IMR-90 (cell line): ENCODE data around the gene PLEKHD1. TPM values are rescaled to one million over a fixed set of nuclear protein-coding genes. Genes with fewer than 3 reads are reported as not detected.

Source experiments
- ATAC-seq: fragments of 200-7000 bp; cut with Tn5 transposase; 2 replicates; pipeline ENCODE4 v1.9.1; 2020; ENCODE audit warnings: low read depth, mild to moderate bottlenecking, moderate library complexity
- BruUV-seq: library from RNA; stranded (reverse); fragments of 400-500 nt; replicated peaks from 2 replicates; lab custom pipeline; 2021; lab: Mats Ljungman, UMichigan
- CTCF ChIA-PET: fragments of 300-600 bp; formaldehyde crosslinking; extraction: SDS; loops from one replicate; lab custom pipeline; 2021; ENCODE audit warnings: antibody characterized with exemption; lab: Yijun Ruan, JAX
- POLR2A ChIA-PET: fragments of 300-600 bp; sonication (Branson Sonifier 250); formaldehyde crosslinking; loops from one replicate; lab custom pipeline; 2022; ENCODE audit warnings: antibody characterized with exemption; ENCODE audit not compliant: unreplicated experiment; lab: Charles Lee
- DNase-seq: peaks from one replicate; pipeline ENCODE4 v3.0.0; 2013
- H2AFZ ChIP-seq: replicated peaks from 2 replicates; pipeline ENCODE3; 2013; ENCODE audit warnings: low read length, mild to moderate bottlenecking; ENCODE audit not compliant: poor library complexity
- H2AK5ac ChIP-seq: 2 replicates; pipeline ENCODE4 v1.6.1; 2013; ENCODE audit warnings: low read depth, low read length, inconsistent platforms
- H2AK9ac ChIP-seq: replicated peaks from 2 replicates; pipeline ENCODE3; 2013; ENCODE audit warnings: mild to moderate bottlenecking, low read depth, low read length, moderate library complexity; ENCODE audit not compliant: poor library complexity
- H2BK120ac ChIP-seq: 2 replicates; pipeline ENCODE4 v1.6.1; 2013; ENCODE audit warnings: low read depth, low read length, inconsistent platforms
- H2BK15ac ChIP-seq: 3 replicates; pipeline ENCODE4 v1.6.1; 2013; ENCODE audit warnings: low read depth, low read length, inconsistent platforms
- H2BK20ac ChIP-seq: 2 replicates; pipeline ENCODE4 v1.6.1; 2013; ENCODE audit warnings: low read depth, mild to moderate bottlenecking, inconsistent platforms, low read length, moderate library complexity
- H2BK5ac ChIP-seq: 2 replicates; pipeline ENCODE4 v1.6.1; 2013; ENCODE audit warnings: mild to moderate bottlenecking, low read depth, low read length, inconsistent platforms; ENCODE audit not compliant: poor library complexity, severe bottlenecking
- H3K14ac ChIP-seq: replicated peaks from 2 replicates; pipeline ENCODE4 v1.6.1; 2013; ENCODE audit warnings: low read depth, low read length, inconsistent platforms
- H3K18ac ChIP-seq: 2 replicates; pipeline ENCODE4 v1.6.1; 2013; ENCODE audit warnings: low read depth, low read length, control low read depth
- H3K23ac ChIP-seq: 2 replicates; pipeline ENCODE4 v1.6.1; 2013; ENCODE audit warnings: low read depth, low read length, inconsistent platforms
- H3K27ac ChIP-seq: 2 replicates; pipeline ENCODE4 v1.5.1; 2013; ENCODE audit warnings: mild to moderate bottlenecking, control low read depth, low read length; ENCODE audit not compliant: insufficient read depth
- H3K27me3 ChIP-seq: 2 replicates; pipeline ENCODE4 v1.6.1; 2013; ENCODE audit warnings: low read length; ENCODE audit not compliant: control insufficient read depth, insufficient read depth
- H3K36me3 ChIP-seq: 2 replicates; pipeline ENCODE4 v1.6.1; 2013; ENCODE audit warnings: low read length, mixed read lengths; ENCODE audit not compliant: control insufficient read depth, insufficient read depth
- H3K4ac ChIP-seq: 2 replicates; pipeline ENCODE4 v1.6.1; 2013; ENCODE audit warnings: low read depth, low read length, inconsistent platforms
- H3K4me1 ChIP-seq: 2 replicates; pipeline ENCODE4 v1.6.1; 2013; ENCODE audit warnings: low read length, mixed read lengths; ENCODE audit not compliant: control insufficient read depth, insufficient read depth
- H3K4me2 ChIP-seq: 2 replicates; pipeline ENCODE4 v1.6.1; 2013; ENCODE audit warnings: low read depth, mild to moderate bottlenecking, control low read depth, low read length, moderate library complexity
- H3K4me3 ChIP-seq: 2 replicates; pipeline ENCODE4 v1.5.1; 2013; ENCODE audit warnings: low read depth, mild to moderate bottlenecking, control low read depth, low read length, moderate library complexity; ENCODE audit not compliant: insufficient read depth
- H3K56ac ChIP-seq: 2 replicates; pipeline ENCODE4 v1.6.1; 2013; ENCODE audit warnings: low read length, inconsistent platforms; ENCODE audit not compliant: insufficient read depth; ENCODE audit errors: extremely low read depth
- H3K79me1 ChIP-seq, 2 experiments: 2 replicates each; pipeline ENCODE4 v1.6.1; 2013; ENCODE audit warnings: low read length in 2 of 2, inconsistent platforms in 1 of 2, low read depth in 1 of 2
- H3K9ac ChIP-seq: 2 replicates; pipeline ENCODE4 v1.6.1; 2013; ENCODE audit warnings: low read depth, low read length, control low read depth
- H3K9me1 ChIP-seq: 2 replicates; pipeline ENCODE4 v1.6.1; 2013; ENCODE audit warnings: low read length, inconsistent platforms; ENCODE audit not compliant: insufficient read depth
- H3K9me3 ChIP-seq: 2 replicates; pipeline ENCODE4 v1.6.1; 2013; ENCODE audit warnings: low read length; ENCODE audit not compliant: control insufficient read depth, insufficient read depth
- H4K20me1 ChIP-seq: 2 replicates; pipeline ENCODE4 v1.6.1; 2013; ENCODE audit warnings: low read length, inconsistent platforms; ENCODE audit not compliant: insufficient read depth
- H4K5ac ChIP-seq: 2 replicates; pipeline ENCODE4 v1.6.1; 2013; ENCODE audit warnings: mild to moderate bottlenecking, low read depth, low read length, control low read depth
- H4K8ac ChIP-seq, 2 experiments: 2 replicates each; pipeline ENCODE4 v1.6.1; 2013; ENCODE audit warnings: low read depth in 2 of 2, low read length in 2 of 2, control low read depth in 1 of 2, inconsistent platforms in 1 of 2
- H4K91ac ChIP-seq: 2 replicates; pipeline ENCODE4 v1.6.1; 2013; ENCODE audit warnings: low read depth, low read length, inconsistent platforms; ENCODE audit not compliant: insufficient read depth
- CEBPB ChIP-seq: IDR thresholded peaks from 2 replicates; pipeline ENCODE4 v1.6.1; 2012; ENCODE audit warnings: low read depth, low read length, improper control_type of control experiment
- WGBS, 2 experiments: methylation state at CpG; one replicate each; pipeline versions ENCODE4 v1.1.5 to v1.1.7; 2013; ENCODE audit warnings: missing lambda C conversion rate in 2 of 2; ENCODE audit not compliant: insufficient read length in 1 of 2; ENCODE audit errors: extremely low coverage in 2 of 2; 5-methylcytosine and 5-hydroxymethylcytosine counted together
- dilution Hi-C: fragments of 300-500 bp; cut with HindIII; formaldehyde crosslinking; loops from one replicate; pipeline ENCODE4 v1.14.3; 2018; ENCODE audit warnings: low sequenced_read_pairs; ENCODE audit not compliant: unreplicated experiment
- in situ Hi-C: fragments of 300-500 bp; cut with MboI; formaldehyde crosslinking; loops from 3 replicates; pipeline ENCODE4 v1.14.3; 2019; ENCODE audit warnings: low sequenced_read_pairs, inconsistent platforms, mixed read lengths
- intact Hi-C: fragments of 100-400 bp; cut with micrococcal nuclease; formaldehyde crosslinking; loops from 2 replicates; pipeline ENCODE4 v1.10.0; 2022
- polyA plus RNA-seq, 3 experiments: library from polyadenylated mRNA; depleted of rRNA; stranded (reverse); fragments of >200 nt; gene quantifications; 2 replicates each; pipeline ENCODE4 v1.2.3, GENCODE V29; 2012; ENCODE audit warnings: low replicate concordance in 1 of 3
- total RNA-seq: library from RNA; depleted of rRNA; stranded (reverse); fragments of >200 nt; gene quantifications from 2 replicates; pipeline ENCODE4 v1.2.3, GENCODE V29; 2012
- TF ChIP-seq, protein P1 (sequence below): fragments of 150-350 bp; IDR thresholded peaks from 2 replicates; pipeline ENCODE4 v1.6.1; 2016; ENCODE audit warnings: low read depth, mild to moderate bottlenecking, low read length, moderate library complexity, borderline replicate concordance

Gene PLEKHD1
- total and polyA plus RNA-seq, 2 of the 4 experiments (the other 2 are of a cell fraction), result under 0.01 TPM; not detected in 1

DNA sequence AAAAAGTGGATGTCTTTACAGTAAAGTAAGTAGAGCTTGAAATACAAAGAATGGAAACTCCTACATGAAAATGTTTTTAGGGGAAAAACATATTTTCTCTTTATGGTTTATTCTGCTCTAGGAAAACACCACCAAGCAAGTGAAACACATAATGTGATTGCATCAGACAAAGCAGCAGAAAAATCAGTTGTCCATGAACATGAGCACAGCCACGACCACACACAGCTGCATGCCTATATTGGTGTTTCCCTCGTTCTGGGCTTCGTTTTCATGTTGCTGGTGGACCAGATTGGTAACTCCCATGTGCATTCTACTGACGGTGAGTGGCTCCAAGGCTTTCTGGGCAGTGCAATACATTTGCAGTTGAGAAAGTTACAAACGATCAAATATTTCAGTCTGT, 42.6 kb upstream of the PLEKHD1 start:
- Histone ChIP-seq H2AFZ (no peak overlapping the region), H2AK9ac (no peak overlapping the region), H2AK5ac (no peak overlapping the region), H3K18ac (no peak overlapping the region; the same call in 1 of the 2 replicates), H3K27me3 (no peaks in the 10 kb centered on the region), H3K79me1 (peaks cover 32 to 50% of the 10 kb centered on the region in 2 experiments), H4K5ac (no peak overlapping the region), H2BK15ac (no peak overlapping the region), H3K9me1 (peaks cover 16% of the 10 kb centered on the region), H3K4me3 (no peak overlapping the region), H3K27ac (no peak overlapping the region), H2BK20ac (no peak overlapping the region), H3K56ac (no peak overlapping the region), H3K4ac (peak overlapping the region; percentile 8; the same call in 1 of the 2 replicates), H3K9me3 (no peaks in the 10 kb centered on the region), H3K4me1 (no peaks in the 10 kb centered on the region), H3K9ac (no peak overlapping the region), H3K36me3 (peaks cover 12% of the 10 kb centered on the region), H3K23ac (0 out of 2 replicates have a peak overlapping the region, but pooled peaks have one; percentile 59), H2BK120ac (no peak overlapping the region; the same call in 1 of the 2 replicates), H4K91ac (no peak overlapping the region), H4K20me1 (peaks cover 8% of the 10 kb centered on the region), H2BK5ac (no peak overlapping the region), H4K8ac (no peak overlapping the region), H3K4me2 (no peak overlapping the region), H3K14ac (no peak overlapping the region)
- ATAC-seq, result no peak
- no TSS peak for BruUV-seq
- intact Hi-C loops (no loop called here), in situ Hi-C loops (no loop called here), dilution Hi-C loops (no loop called here)
- ChIA-PET CTCF (no interaction called here), POLR2A (interaction anchor here (0.6 kb wide), 1 partner anchor 10 kb away, joined by 3 read pairs; no protein-coding TSS in a partner anchor)
- TF ChIP-seq, protein P1, sequence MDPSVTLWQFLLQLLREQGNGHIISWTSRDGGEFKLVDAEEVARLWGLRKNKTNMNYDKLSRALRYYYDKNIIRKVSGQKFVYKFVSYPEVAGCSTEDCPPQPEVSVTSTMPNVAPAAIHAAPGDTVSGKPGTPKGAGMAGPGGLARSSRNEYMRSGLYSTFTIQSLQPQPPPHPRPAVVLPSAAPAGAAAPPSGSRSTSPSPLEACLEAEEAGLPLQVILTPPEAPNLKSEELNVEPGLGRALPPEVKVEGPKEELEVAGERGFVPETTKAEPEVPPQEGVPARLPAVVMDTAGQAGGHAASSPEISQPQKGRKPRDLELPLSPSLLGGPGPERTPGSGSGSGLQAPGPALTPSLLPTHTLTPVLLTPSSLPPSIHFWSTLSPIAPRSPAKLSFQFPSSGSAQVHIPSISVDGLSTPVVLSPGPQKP, result no peak
- 0 out of 2 replicates have a peak, but pooled peaks have one; percentile 28 for TF ChIP-seq CEBPB
- no peak for DNase-seq
- 100% methylated on average over 2 of the region's 5 CpGs; no CpG with 5 or more reads in 1 of the 2 experiments for WGBS, 2 experiments
